ENCODE measurements around the gene SSRP1. TPM values are rescaled to one million over a fixed set of nuclear protein-coding genes. Genes with fewer than 3 reads are reported as not detected.

The SSRP1 gene
- total and polyA plus RNA-seq, 9 of the 15 experiments (the other 6 are each of a cell fraction or from before 2014, with no cell fraction given) = 91.1 to 416 (median 245) TPM

DNA sequence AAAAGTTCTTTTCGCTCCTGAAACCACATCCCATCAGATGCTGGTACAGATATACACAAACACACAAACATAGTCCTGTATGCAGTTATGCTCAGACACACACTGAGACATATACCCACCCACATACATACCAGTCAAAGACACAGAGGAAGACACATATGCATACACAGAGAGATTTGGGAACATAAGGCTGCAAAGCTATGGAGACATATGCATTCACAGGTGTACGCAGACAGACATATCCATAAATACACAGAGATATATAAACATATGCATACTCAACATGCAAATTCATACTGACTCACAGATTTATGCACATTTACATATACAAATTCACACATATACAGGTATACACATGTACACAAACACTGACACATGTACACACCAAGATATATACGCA is 39.3 kb upstream of the SSRP1 start (continued):
- no peak for TF ChIP-seq ZNF707 (CRISPR knock-in tag; conservative IDR thresholded peaks at IDR 0.05)
- no peak for TF ChIP-seq NCOA4 (IDR thresholded peaks at IDR 0.05; ENCODE audit: partially characterized antibody)

DNA sequence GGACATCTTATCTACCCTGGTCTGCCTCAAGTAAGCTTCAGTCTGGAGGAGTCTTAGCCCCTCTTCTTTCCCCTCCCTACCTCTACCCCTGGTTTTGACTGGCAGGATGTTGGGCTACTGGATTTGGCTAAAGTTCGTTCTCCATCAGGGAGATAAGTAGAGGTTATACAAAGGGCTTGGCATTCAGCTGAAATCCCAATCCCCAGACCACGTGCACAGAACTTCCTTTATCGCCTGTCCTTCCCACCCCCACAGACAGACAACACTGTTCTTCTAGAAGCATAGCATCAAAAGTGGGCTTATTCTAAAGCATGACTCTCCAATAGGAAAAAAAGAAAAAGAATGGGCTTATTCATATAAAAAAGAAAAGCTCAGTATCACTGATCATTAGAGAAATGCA is 37.5 kb upstream of the SSRP1 start:
- Histone ChIP-seq H3K79me2 (ENCODE audit: control insufficient read depth, insufficient read depth, low read length) (no peaks in the 10 kb centered on the region), H3K27ac (ENCODE audit: extremely low read depth, low read depth, low read length) (no peak overlapping the region), H3K4me3 (no peak overlapping the region), H4K20me1 (replicated peaks; ENCODE audit: control insufficient read depth, insufficient read depth, low read length) (no peaks in the 10 kb centered on the region), H3K9ac (ENCODE audit: insufficient read depth in 1 of 2, low read depth in 2 of 2, low read length in 2 of 2) (no peak overlapping the region), H3K9me3 (replicated peaks; ENCODE audit: control insufficient read depth, insufficient read depth, low read depth, low read length) (no peaks in the 10 kb centered on the region), H3K4me2 (ENCODE audit: insufficient read depth, low read length) (no peak overlapping the region), H2AFZ (ENCODE audit: low read depth, low read length) (no peak overlapping the region), H3K27me3 (ENCODE audit: control insufficient read depth in 2 of 2, insufficient read depth in 2 of 2, low read length in 2 of 2) (peaks cover 6 to 7% of the 10 kb centered on the region in 2 experiments; a peak in 1 of 5 replicates), H3K4me1 (replicated peaks in 1 of 2; ENCODE audit: control insufficient read depth in 2 of 2, insufficient read depth in 2 of 2, low read length in 2 of 2) (peaks cover 8 to 16% of the 10 kb centered on the region in 2 experiments; a peak in 4 of 5 replicates), H3K36me3 (ENCODE audit: control insufficient read depth, insufficient read depth, low read length) (no peaks in the 10 kb centered on the region), H3K9me1 (ENCODE audit: control insufficient read depth, insufficient read depth, low read length) (no peaks in the 10 kb centered on the region)
- in situ Hi-C loops (cut with MboI) (no loop called here), intact Hi-C loops (cut with micrococcal nuclease) (no loop called here)
- ChIA-PET CTCF (ENCODE audit: low intra/inter-chr PET ratio) (no interaction called here), POLR2A (interaction anchor here (1.1 to 2.0 kb wide), 3 partner anchors 10 to 16 kb away, joined by 3 to 5 read pairs (median 3); no protein-coding TSS in a partner anchor)
- TF ChIP-seq GATAD2B (IDR thresholded peaks at IDR 0.05; ENCODE audit: borderline replicate concordance) (no peak), TAF9B (IDR thresholded peaks at IDR 0.05; ENCODE audit: partially characterized antibody) (no peak)
- no TSS peak for BruUV-seq (replicated peaks)
- WGBS (ENCODE audit: insufficient coverage, low coverage, missing lambda C conversion rate) = 9% methylated on average over 3 of the region's 3 CpGs
- DNase-seq (ENCODE audit: extremely low read depth in 1 of 4, low spot score in 3 of 4) (no peak), ATAC-seq (no peak), FAIRE-seq (no peak)

DNA sequence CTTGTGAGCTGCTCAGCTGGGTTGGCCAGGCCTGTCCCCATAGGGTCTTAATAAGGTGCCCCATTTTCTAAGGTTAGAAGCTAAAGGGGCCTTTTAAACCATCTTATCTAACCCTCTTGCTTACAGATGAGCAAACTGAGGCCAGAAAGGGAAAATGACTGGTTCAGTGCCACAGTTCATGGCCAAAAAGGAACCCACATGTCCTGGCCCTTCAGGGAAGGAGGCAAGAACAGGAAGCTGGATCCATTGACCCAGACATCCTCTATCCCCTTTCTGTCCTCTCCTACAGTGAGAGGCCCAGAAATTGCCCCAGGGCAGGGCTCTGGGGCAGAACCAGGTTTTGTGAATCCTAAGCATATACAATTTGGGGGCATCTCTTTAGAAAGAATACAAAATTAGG is 35.2 kb upstream of the SSRP1 start:
- Histone ChIP-seq H3K27me3 (ENCODE audit: control insufficient read depth in 2 of 2, insufficient read depth in 2 of 2, low read length in 2 of 2) (no peaks in the 10 kb centered on the region), H3K9ac (ENCODE audit: insufficient read depth in 1 of 2, low read depth in 2 of 2, low read length in 2 of 2) (no peak overlapping the region), H3K9me3 (replicated peaks; ENCODE audit: control insufficient read depth, insufficient read depth, low read depth, low read length) (no peaks in the 10 kb centered on the region), H3K79me2 (ENCODE audit: control insufficient read depth, insufficient read depth, low read length) (no peaks in the 10 kb centered on the region), H3K27ac (ENCODE audit: extremely low read depth, low read depth, low read length) (no peak overlapping the region), H3K4me2 (ENCODE audit: insufficient read depth, low read length) (no peak overlapping the region), H2AFZ (ENCODE audit: low read depth, low read length) (no peak overlapping the region), H3K9me1 (ENCODE audit: control insufficient read depth, insufficient read depth, low read length) (no peaks in the 10 kb centered on the region), H3K36me3 (ENCODE audit: control insufficient read depth, insufficient read depth, low read length) (no peaks in the 10 kb centered on the region), H3K4me1 (replicated peaks in 1 of 2; ENCODE audit: control insufficient read depth in 2 of 2, insufficient read depth in 2 of 2, low read length in 2 of 2) (peaks cover 8 to 15% of the 10 kb centered on the region in 2 experiments; a peak in 4 of 5 replicates), H4K20me1 (replicated peaks; ENCODE audit: control insufficient read depth, insufficient read depth, low read length) (no peaks in the 10 kb centered on the region), H3K4me3 (no peak overlapping the region)
- no peak for TF ChIP-seq ZBTB7A (IDR thresholded peaks at IDR 0.05; ENCODE audit: borderline replicate concordance, control insufficient read depth, low read depth, low read length)
- TF ChIP-seq, protein P1, sequence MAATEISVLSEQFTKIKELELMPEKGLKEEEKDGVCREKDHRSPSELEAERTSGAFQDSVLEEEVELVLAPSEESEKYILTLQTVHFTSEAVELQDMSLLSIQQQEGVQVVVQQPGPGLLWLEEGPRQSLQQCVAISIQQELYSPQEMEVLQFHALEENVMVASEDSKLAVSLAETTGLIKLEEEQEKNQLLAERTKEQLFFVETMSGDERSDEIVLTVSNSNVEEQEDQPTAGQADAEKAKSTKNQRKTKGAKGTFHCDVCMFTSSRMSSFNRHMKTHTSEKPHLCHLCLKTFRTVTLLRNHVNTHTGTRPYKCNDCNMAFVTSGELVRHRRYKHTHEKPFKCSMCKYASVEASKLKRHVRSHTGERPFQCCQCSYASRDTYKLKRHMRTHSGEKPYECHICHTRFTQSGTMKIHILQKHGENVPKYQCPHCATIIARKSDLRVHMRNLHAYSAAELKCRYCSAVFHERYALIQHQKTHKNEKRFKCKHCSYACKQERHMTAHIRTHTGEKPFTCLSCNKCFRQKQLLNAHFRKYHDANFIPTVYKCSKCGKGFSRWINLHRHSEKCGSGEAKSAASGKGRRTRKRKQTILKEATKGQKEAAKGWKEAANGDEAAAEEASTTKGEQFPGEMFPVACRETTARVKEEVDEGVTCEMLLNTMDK (IDR thresholded peaks at IDR 0.05; ENCODE audit: borderline replicate concordance, insufficient read depth, low read depth, low read length, poor library complexity, severe bottlenecking) = no peak
- no peak for TF ChIP-seq BRD4 (IDR thresholded peaks at IDR 0.05)
- no peak for TF ChIP-seq NFIX (CRISPR knock-in tag; IDR thresholded peaks at IDR 0.05; ENCODE audit: low read depth)
- no peak for TF ChIP-seq TCF7 (IDR thresholded peaks at IDR 0.05; ENCODE audit: borderline replicate concordance)
- TF ChIP-seq, protein P2, sequence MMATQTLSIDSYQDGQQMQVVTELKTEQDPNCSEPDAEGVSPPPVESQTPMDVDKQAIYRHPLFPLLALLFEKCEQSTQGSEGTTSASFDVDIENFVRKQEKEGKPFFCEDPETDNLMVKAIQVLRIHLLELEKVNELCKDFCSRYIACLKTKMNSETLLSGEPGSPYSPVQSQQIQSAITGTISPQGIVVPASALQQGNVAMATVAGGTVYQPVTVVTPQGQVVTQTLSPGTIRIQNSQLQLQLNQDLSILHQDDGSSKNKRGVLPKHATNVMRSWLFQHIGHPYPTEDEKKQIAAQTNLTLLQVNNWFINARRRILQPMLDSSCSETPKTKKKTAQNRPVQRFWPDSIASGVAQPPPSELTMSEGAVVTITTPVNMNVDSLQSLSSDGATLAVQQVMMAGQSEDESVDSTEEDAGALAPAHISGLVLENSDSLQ (IDR thresholded peaks at IDR 0.05) = no peak
- no peak for TF ChIP-seq ILK (tag; IDR thresholded peaks at IDR 0.05; ENCODE audit: borderline replicate concordance, low read depth)
- no peak for TF ChIP-seq GTF2A2 (tag; IDR thresholded peaks at IDR 0.05)
- POLR2A ChIA-PET = interaction anchor here (0.5 to 1.4 kb wide), 9 partner anchors 10 to 313 kb away, joined by 3 to 4 read pairs (median 3); no protein-coding TSS in a partner anchor
- intact Hi-C loops (cut with micrococcal nuclease) (no loop called here), in situ Hi-C loops (cut with MboI) (no loop called here)
- ATAC-seq = no peak
- no TSS peak for BruUV-seq (replicated peaks)
- CTCF ChIA-PET (ENCODE audit: low intra/inter-chr PET ratio) = no interaction called here
- FAIRE-seq = no peak
- DNase-seq (ENCODE audit: extremely low read depth in 1 of 4, low spot score in 3 of 4) = no peak

Measured in K562 (cell line).